SJSA1 (cell line): ENCODE results near the gene LTA4H. TPM values are rescaled to one million over a fixed set of nuclear protein-coding genes. Genes with fewer than 3 reads are reported as not detected.

ENCODE experiments used
- DNase-seq, 2 experiments: peaks; one replicate each; pipeline ENCODE4 v3.0.0-alpha.2; 2015 to 2020; ENCODE audit warnings: low spot score in 2 of 2, low read depth in 1 of 2
- H3K27ac ChIP-seq: fragments of 250-450 bp; sonication (Bioruptor Pico); 2 replicates; pipeline ENCODE4 v1.5.1; 2020; ENCODE audit warnings: mild to moderate bottlenecking, moderate library complexity
- H3K27me3 ChIP-seq: fragments of 250-450 bp; sonication (Bioruptor Pico); replicated peaks from 2 replicates; pipeline ENCODE4 v1.5.1; 2020; ENCODE audit warnings: mild to moderate bottlenecking, moderate library complexity
- H3K36me3 ChIP-seq: fragments of 250-450 bp; sonication (Bioruptor Pico); 2 replicates; pipeline ENCODE4 v1.5.1; 2020; ENCODE audit warnings: mild to moderate bottlenecking
- H3K4me1 ChIP-seq: fragments of 250-450 bp; sonication (Bioruptor Pico); replicated peaks from 2 replicates; pipeline ENCODE4 v1.6.1; 2021; ENCODE audit warnings: mild to moderate bottlenecking
- H3K4me3 ChIP-seq: fragments of 250-450 bp; sonication (Bioruptor Pico); 2 replicates; pipeline ENCODE4 v1.5.1; 2020; ENCODE audit warnings: mild to moderate bottlenecking
- H3K9me3 ChIP-seq: fragments of 250-450 bp; sonication (Bioruptor Pico); replicated peaks from 2 replicates; pipeline ENCODE4 v1.5.1; 2020; ENCODE audit warnings: mild to moderate bottlenecking
- total RNA-seq: library from RNA; depleted of rRNA; stranded (reverse); fragments of >200 nt; shearing (Covaris generic); gene quantifications from 2 replicates; pipeline ENCODE4 v1.2.3, GENCODE V29; 2014

The LTA4H gene
- total RNA-seq, 1 experiment from 2014 or later: 537 TPM

DNA sequence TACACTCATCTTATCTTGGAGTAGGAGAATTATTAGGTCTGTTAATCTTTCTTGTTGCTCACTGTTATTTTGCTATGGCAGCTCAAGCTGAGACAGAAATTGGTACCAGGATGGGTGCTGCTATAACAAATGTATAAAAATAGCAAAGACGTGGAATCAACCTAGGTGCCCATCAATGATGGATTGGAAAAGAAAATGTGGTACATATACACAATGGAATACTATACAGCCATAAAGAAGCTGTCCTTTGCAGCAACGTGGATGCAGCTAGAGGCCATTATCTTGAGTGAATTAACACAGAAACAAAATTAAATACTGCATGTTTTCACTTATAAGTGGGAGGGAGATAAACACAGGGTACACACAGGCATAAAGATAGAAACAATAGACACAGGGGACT, 14.8 kb upstream of the LTA4H start:
- Histone ChIP-seq H3K4me3 (no peak overlapping the region), H3K9me3 (peaks cover 13% of the 10 kb centered on the region), H3K36me3 (no peaks in the 10 kb centered on the region), H3K27ac (no peak overlapping the region), H3K4me1 (0 out of 2 replicates have a peak, but pooled peaks cover 3% of the 10 kb centered on the region), H3K27me3 (peaks cover 7% of the 10 kb centered on the region)
- peak in 1 of 2 experiments; percentile 53 for DNase-seq

DNA sequence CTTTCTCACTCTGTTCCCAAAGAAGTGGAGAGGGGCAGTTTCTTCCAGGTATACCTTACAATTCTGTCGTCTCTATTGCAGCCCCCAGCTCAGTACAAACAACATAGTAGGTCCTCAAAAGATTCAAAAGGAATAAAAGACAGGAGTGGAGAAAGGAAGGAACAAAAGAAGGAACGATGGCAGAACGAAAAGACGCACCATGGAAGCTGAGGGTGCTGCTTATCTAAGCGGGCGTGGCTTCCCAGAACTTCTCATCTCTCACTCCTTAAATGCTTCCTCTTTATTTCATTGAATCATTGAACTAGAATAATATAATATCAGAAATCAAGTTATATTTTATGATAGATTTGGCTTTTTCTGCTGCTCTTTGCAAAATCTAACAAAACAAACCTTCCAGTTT, 13.7 kb upstream of the LTA4H start:
- H3K9me3 ChIP-seq: peaks cover 9% of the 10 kb centered on the region
- no peak overlapping the region for H3K4me3 ChIP-seq
- no peaks in the 10 kb centered on the region for H3K36me3 ChIP-seq
- H3K27me3 ChIP-seq: peaks cover 7% of the 10 kb centered on the region
- H3K4me1 ChIP-seq: peaks cover 9% of the 10 kb centered on the region; the same call in 1 of the 2 replicates
- H3K27ac ChIP-seq: no peak overlapping the region
- DNase-seq: peak in 1 of 2 experiments; percentile 66

DNA sequence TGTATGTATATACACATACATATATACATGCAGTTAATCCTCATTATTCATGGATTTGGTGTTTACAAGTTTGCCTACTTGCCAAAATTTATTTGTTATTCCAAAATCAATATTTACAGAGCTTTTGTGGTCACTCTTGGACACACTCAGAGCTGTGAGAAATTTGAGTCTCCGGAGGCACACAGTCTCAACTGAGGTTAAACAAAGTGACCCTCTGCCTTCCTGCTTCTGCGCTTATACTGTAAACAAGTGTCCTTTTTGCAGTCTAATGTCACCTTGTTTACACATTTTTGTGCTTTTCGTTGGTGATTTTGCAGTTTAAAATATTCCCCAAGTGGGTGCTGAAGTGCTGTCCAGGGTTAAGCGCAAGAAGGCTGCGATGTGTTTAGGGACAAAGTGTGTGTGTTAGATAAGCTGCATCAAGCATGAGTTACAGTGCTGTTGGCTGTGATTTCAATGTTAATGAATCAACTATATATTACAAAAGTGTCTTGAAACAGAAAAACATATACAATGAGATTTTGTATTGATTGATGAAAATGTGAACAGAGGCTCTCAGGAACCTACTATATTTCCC, 13.1 kb upstream of the LTA4H start:
- peak in 1 of 2 experiments; percentile 76 for DNase-seq
- H3K36me3 ChIP-seq: no peaks in the 10 kb centered on the region
- peaks cover 7% of the 10 kb centered on the region for H3K27me3 ChIP-seq
- no peak overlapping the region for H3K27ac ChIP-seq
- H3K4me3 ChIP-seq: no peak overlapping the region
- H3K9me3 ChIP-seq: peaks cover 9% of the 10 kb centered on the region
- H3K4me1 ChIP-seq: peaks cover 11% of the 10 kb centered on the region; the same call in 1 of the 2 replicates

DNA sequence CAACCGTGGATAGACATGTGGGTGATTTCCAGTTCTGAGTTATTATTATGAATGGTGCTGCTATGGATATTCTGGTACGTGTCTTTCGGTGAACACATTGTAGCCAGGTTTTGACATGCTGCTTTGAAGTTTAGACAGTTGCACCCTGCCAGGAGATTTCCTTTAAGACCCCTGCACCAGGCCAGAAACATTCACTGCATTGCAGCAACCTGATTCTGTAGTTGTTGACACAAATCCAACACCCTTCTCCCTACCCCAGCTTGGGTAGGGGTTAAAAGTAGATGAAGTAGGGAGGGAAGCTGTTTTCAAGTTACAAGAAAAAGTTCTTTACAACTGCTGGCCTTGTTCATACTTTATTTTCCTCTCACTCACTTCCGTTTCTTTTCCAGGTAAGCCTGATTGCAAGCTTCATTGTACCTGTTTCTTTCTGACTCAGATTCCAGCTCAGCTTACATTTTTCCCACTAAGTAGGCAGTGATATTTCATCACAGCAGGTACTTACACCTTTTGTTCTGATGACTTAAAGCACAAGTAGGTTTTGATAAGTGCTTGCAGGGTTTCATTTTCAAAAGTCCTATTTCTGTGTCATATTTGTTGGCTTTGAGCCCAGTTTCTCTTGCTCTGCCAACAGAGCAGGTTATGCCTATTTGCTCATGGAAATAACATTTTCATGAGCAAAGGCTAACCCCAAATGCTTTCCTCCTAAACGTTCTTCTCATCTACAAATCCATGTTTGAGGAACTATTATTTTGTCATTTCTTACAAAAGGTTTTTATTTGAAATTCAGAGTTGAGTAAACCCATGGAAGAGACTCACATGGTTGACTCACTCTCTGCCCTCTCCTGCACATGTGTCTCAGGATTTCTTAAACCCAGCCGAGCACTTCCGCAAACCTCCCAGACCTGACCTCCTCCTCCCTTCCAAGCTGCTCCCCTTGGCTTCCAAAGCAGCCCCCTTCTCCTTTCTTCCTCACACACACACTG, 12.1 kb upstream of the LTA4H start:
- Histone ChIP-seq H3K4me3 (no peak overlapping the region), H3K36me3 (no peaks in the 10 kb centered on the region), H3K27me3 (peaks cover 7% of the 10 kb centered on the region), H3K4me1 (peaks cover 11% of the 10 kb centered on the region; the same call in 1 of the 2 replicates), H3K27ac (no peak overlapping the region), H3K9me3 (peaks cover 4% of the 10 kb centered on the region)
- peak in 1 of 2 experiments; percentile 83 for DNase-seq

DNA sequence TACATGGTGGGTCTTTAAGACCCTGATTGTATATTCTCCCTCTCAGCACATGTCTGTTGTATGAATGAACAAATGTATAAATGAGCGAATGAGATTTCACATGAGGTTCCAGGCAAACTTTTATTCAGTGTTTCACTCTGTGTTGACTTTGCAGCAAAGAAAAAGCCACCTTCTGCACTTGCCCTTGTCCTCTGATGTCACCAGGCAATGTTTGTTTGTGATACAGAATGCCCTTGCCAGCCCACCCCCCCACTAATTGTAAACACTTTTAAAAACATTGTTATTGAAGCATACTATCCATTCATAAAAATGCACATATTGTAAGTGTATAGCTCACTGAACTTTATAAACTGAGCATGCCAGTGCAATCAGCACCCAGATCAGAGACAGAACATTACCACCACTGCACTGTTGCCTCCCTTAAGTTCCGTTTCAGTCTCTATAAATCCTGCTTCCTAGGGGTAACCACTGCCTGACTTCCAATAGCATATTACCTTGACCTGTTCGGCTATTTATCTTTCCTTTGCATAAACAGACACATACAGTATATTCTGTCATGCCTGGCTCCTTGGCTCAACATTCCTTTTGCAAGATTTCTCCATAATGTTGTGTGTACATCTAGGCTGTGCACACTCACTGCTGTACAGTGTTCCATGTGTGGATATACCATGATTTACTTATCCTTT, 11.3 kb upstream of the LTA4H start:
- Histone ChIP-seq H3K9me3 (peaks cover 4% of the 10 kb centered on the region), H3K27ac (no peak overlapping the region), H3K27me3 (peaks cover 7% of the 10 kb centered on the region), H3K4me3 (no peak overlapping the region), H3K36me3 (no peaks in the 10 kb centered on the region), H3K4me1 (peaks cover 11% of the 10 kb centered on the region; the same call in 1 of the 2 replicates)
- peak in 1 of 2 experiments; percentile 70 for DNase-seq

DNA sequence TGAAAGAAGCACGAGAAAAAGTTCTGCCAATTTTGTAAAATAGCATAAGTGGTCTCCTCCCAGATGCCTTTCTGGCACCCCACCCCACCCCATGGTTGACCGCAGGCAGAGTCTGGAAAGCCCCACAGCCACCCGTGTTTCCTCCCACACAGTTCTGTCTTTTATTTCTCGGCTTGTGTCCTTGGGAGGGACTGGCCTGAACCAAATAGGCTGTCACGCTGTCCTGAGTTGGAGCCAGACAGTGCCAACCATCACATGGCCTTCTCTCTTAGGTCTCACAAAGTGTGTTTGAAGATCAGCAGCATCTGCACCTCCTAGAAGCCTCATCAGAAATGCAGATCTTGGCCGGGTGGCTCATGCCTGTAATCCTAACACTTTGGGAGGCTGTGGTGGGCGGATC, 10.2 kb upstream of the LTA4H start:
- Histone ChIP-seq H3K27me3 (peaks cover 9% of the 10 kb centered on the region), H3K27ac (no peak overlapping the region), H3K36me3 (no peaks in the 10 kb centered on the region), H3K4me1 (peaks cover 11% of the 10 kb centered on the region; the same call in 1 of the 2 replicates), H3K4me3 (no peak overlapping the region), H3K9me3 (peaks cover 4% of the 10 kb centered on the region)
- DNase-seq: peak in 1 of 2 experiments; percentile 85

DNA sequence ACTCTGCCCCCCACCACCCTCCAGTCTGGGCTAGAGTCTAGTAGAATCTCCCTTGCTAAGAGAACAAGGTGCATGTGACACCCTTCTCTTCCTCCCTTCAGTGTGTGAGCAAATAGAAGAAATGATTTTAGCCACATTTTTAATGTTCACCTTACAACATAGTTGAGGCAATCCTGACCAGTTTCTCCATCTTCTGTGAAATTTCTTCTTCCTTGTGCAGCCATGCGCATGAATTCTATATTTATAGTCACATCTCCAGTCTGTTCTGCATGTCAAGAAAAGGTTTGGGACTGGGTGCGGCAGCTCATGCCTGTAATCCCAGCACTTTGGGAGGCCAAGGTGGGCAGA, 9.5 kb upstream of the LTA4H start:
- no peak for DNase-seq
- Histone ChIP-seq H3K36me3 (no peaks in the 10 kb centered on the region), H3K9me3 (no peaks in the 10 kb centered on the region; the same call in 1 of the 2 replicates), H3K4me3 (no peak overlapping the region), H3K27ac (no peak overlapping the region), H3K4me1 (peaks cover 11% of the 10 kb centered on the region; the same call in 1 of the 2 replicates), H3K27me3 (peaks cover 6% of the 10 kb centered on the region; the same call in 1 of the 2 replicates)

DNA sequence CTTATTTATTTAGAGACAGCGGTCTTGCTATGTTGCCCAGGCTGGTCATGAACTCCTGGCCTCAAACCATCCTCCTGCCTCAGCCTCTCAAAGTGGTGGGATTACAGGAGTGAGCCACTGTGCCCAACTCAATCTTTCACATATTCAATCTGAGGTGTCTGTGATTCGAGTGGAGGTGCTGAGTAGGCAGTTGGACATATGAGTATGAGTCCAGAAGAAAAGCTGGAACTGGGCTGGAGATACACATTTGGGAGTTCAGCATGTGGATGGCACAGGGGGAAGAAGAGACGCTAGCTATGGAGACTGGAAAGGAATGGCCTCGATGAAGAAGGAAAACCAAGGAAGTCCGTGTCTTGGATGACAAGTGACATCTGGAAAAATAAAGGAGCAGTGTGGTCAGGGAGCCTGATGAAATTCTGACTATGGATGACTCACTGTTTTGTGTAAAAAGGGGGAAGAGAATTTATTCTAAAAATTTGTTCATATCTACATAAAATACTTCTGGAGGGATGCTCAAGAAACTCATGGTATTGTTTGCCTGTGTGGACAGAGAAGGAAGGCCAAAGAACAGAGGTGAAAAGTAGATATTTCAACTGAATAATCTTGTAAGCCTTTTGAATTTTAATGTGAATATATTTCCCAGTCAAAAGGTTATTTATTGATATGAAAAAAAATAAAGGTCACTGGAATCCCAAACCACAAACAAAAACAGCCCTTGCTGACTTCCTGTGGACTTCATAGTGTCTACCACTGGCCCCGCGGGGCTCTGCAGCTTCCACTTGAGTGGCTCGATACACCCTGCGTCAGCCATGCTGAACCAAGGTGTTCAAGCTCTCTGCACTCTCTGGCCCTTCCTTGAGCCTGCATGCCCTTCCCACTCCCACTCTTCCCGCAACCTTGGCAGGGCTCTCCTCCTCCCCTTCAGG, 8.9 kb upstream of the LTA4H start:
- Histone ChIP-seq H3K9me3 (no peaks in the 10 kb centered on the region; the same call in 1 of the 2 replicates), H3K27me3 (peaks cover 6% of the 10 kb centered on the region; the same call in 1 of the 2 replicates), H3K4me1 (peaks cover 11% of the 10 kb centered on the region; the same call in 1 of the 2 replicates), H3K4me3 (no peak overlapping the region), H3K27ac (no peak overlapping the region), H3K36me3 (no peaks in the 10 kb centered on the region)
- DNase-seq: peak; percentile 81 to 89

DNA sequence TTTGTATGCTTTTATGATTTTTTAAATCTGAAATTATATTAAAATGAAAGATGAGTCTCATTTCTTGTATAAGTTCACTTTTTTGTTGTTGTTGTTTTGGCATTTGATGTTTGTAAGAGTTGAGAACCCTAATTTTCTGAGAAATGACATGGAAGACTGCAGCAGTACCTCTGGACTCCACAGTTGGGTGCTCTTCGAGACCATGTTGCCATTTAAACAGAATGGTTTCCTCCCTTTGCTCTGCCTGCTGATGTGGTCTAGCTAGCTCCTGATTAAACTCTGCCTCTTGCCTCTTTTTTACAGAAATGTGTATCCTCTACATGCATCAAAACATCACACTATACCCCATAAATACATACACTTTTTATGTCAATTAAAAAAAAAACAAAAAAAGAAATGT, 5.8 kb upstream of the LTA4H start:
- Histone ChIP-seq H3K27me3 (0 out of 2 replicates have a peak, but pooled peaks cover 3% of the 10 kb centered on the region), H3K4me3 (no peak overlapping the region), H3K27ac (no peak overlapping the region), H3K9me3 (no peaks in the 10 kb centered on the region; the same call in 1 of the 2 replicates), H3K36me3 (no peaks in the 10 kb centered on the region), H3K4me1 (peaks cover 8% of the 10 kb centered on the region; the same call in 1 of the 2 replicates)
- DNase-seq: peak in 1 of 2 experiments; percentile 54

DNA sequence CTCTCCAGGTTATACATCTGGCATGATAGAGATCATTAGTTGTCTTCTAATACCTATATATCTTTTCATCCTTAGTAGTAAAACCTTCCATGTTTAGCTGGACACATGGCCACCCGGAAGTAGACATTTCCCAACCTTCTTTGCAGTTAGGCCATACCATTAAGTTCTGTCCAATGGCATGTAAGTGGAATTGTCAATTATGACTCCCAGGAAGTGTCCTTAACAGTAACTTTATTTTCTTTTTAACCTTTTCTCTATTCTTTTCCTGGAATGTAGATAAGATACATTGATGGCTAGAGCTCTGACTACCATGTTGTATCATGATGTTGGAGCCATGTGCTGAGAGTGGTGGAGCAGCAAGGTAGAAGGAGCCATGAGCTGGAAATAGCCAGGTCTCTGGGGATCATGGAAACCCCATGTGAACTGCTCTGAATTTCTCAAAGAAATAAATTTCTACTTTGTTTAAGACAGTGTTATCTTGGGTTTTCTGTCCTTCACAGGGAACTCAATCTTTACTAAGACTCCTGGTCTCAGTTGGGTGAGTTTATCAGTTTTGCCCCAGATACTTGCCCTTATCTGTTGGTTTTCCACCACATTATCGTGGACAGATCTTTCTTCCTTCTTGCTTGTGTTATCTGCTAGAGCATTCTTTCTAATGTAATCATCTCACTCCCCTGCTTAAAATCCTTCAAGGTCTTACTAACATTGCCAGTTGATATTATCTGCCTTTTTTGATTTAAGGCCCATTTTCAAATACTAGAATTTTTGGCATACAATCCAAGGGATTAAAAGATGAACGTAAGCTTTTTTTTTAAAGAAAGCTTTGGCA, 5.1 kb upstream of the LTA4H start:
- no peak overlapping the region for H3K4me3 ChIP-seq
- no peaks in the 10 kb centered on the region for H3K36me3 ChIP-seq
- no peaks in the 10 kb centered on the region; the same call in 1 of the 2 replicates for H3K9me3 ChIP-seq
- H3K27me3 ChIP-seq: 0 out of 2 replicates have a peak, but pooled peaks cover 3% of the 10 kb centered on the region
- peak in 1 of 2 experiments; percentile 73 for DNase-seq
- H3K4me1 ChIP-seq: peaks cover 8% of the 10 kb centered on the region; the same call in 1 of the 2 replicates
- H3K27ac ChIP-seq: no peak overlapping the region

DNA sequence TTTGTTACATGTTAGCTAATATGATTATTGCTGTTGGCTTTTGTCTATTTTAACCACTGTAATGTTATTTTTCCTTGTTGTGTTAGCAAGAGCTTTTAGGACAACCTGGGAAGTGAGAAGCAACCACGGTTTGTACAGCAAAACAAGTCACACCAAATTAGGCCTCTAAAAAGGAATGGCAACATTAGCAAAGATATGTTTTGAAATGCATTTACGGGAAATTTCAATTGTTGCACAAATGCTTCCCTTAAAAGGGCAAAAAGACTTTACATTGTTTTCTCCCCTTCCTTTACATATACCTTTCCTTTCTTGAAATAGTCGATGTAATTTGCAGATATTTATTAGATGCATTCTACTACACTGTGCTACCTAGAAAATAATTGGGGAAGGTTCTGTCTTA, 4.1 kb upstream of the LTA4H start:
- H3K27me3 ChIP-seq: 0 out of 2 replicates have a peak, but pooled peaks cover 3% of the 10 kb centered on the region
- no peak for DNase-seq
- H3K9me3 ChIP-seq: no peaks in the 10 kb centered on the region; the same call in 1 of the 2 replicates
- no peak overlapping the region for H3K4me3 ChIP-seq
- peaks cover 9% of the 10 kb centered on the region for H3K4me1 ChIP-seq
- no peak overlapping the region for H3K27ac ChIP-seq
- H3K36me3 ChIP-seq: peaks cover 4% of the 10 kb centered on the region
